Fibroblast of mammary gland (primary cell): ENCODE data around the gene MMP24OS.

ENCODE experiments used
- DNase-seq: peaks from one replicate; pipeline ENCODE4 v3.0.0-alpha.2; 2010; ENCODE audit warnings: low read depth
- H3K4me3 ChIP-seq: 2 replicates; pipeline ENCODE4 v1.5.1; 2011; ENCODE audit warnings: low read depth, mild to moderate bottlenecking, low read length, moderate library complexity; ENCODE audit not compliant: control insufficient read depth
- CTCF ChIP-seq: conservative IDR thresholded peaks from 2 replicates; pipeline ENCODE4 v1.5.1; 2011; ENCODE audit warnings: low read depth, low read length, inconsistent platforms; ENCODE audit not compliant: control insufficient read depth, insufficient read depth

The MMP24OS gene

GRCh38 chr20:35238735-35239134 lies 39.2 kb downstream of the MMP24OS start:
- no peak overlapping the region for H3K4me3 ChIP-seq
- no peak for TF ChIP-seq CTCF
- no peak for DNase-seq

- no peak for TF ChIP-seq CTCF
- H3K4me3 ChIP-seq: no peak overlapping the region
- DNase-seq: no peak
Observed at GRCh38 chr20:35238170-35238569, 39.8 kb downstream of the MMP24OS start.

- no peak for TF ChIP-seq CTCF
- no peak overlapping the region for H3K4me3 ChIP-seq
- peak; percentile 14 for DNase-seq
Observed at GRCh38 chr20:35237486-35237885, 40.4 kb downstream of the MMP24OS start.

- H3K4me3 ChIP-seq: no peak overlapping the region
- no peak for TF ChIP-seq CTCF
- DNase-seq: no peak
Observed at GRCh38 chr20:35235881-35236280, 42.0 kb downstream of the MMP24OS start.

GRCh38 chr20:35232575-35232974 lies 45.3 kb downstream of the MMP24OS start:
- no peak overlapping the region for H3K4me3 ChIP-seq
- no peak for TF ChIP-seq CTCF
- DNase-seq: peak; percentile 29

GRCh38 chr20:35226884-35227681 lies 50.8 kb downstream of the MMP24OS start:
- H3K4me3 ChIP-seq: no peak overlapping the region
- DNase-seq: peak; percentile 40
- no peak for TF ChIP-seq CTCF
